ENCODE data around the gene DUX4.
"Not testable (repeated sequence)": the region's sequence is repeated elsewhere in the genome, so short reads cannot be mapped to it uniquely, and the experiment has no call there.

Gene DUX4

GRCh38 chr4:190173428-190173827, at the start of gene DUX4:
TSS of gene DUX4 (plus strand) at chr4:190173774. CDS start at chr4:190173774, 0 bp downstream.
- DNase-seq (ENCODE audit: low spot score), result not testable (repeated sequence)

- not testable (repeated sequence) for DNase-seq (ENCODE audit: low spot score)
Observed at GRCh38 chr4:190175436-190175835, 1.9 kb downstream of the DUX4 start.

- not testable (repeated sequence) for DNase-seq (ENCODE audit: low spot score)
Observed at GRCh38 chr4:190177727-190178605, 4.4 kb downstream of the DUX4 start.

GRCh38 chr4:190178606-190178990, 5.0 kb downstream of the DUX4 start:
- not testable (repeated sequence) for DNase-seq (ENCODE audit: low spot score)

- not testable (repeated sequence) for DNase-seq (ENCODE audit: low spot score)
Observed at GRCh38 chr4:190179030-190179739, 5.6 kb downstream of the DUX4 start.

DNA sequence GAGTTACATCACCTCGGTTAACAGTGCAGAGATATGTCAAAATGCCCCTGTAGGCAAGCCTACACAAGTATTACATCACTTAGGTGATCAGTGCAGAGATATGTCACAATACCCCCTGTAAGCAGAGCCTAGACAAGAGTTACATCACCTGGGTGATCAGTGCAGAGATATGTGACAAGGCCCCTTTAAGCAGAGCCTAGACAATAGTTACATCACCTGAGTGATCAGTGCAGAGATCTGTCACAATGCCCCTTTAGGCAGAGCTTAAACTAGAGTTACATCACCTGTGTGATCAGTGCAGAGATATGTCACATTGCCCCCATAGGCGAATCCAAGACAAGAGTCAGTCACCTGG, 6.1 kb downstream of the DUX4 start:
- DNase-seq (ENCODE audit: low spot score), result not testable (repeated sequence)

DNA sequence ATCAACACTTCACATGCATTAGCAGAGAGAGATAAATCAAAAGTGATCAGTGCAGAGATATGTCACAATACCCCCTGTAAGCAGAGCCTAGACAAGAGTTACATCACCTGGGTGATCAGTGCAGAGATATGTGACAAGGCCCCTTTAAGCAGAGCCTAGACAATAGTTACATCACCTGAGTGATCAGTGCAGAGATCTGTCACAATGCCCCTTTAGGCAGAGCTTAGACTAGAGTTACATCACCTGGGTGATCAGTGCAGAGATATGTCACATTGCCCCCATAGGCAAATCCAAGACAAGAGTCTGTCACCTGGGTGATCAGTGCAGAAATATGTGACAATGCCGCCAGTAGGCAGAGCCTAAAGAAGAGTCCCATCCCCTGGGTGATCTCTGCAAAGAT, 7.4 kb downstream of the DUX4 start:
- DNase-seq (ENCODE audit: low spot score), result not testable (repeated sequence)

GRCh38 chr4:190181481-190182100, 8.0 kb downstream of the DUX4 start:
- DNase-seq (ENCODE audit: low spot score), result not testable (repeated sequence)

- DNase-seq (ENCODE audit: low spot score), result not testable (repeated sequence)
Observed at GRCh38 chr4:190203510-190203909, 29.9 kb downstream of the DUX4 start.

Measured in hematopoietic multipotent progenitor cell treated with erythropoietin and hydrocortisone succinate and interleukin-3 and kit ligand, for 17 days (in vitro differentiated cells).